IPS DF 4.7 (cell line): ENCODE results near the gene SDCBP2.

Experiments used
- DNase-seq: peaks from one replicate; pipeline ENCODE4 v3.0.0-alpha.2; 2013; ENCODE audit warnings: low spot score; ENCODE audit errors: extremely low read depth

SDCBP2 gene

DNA sequence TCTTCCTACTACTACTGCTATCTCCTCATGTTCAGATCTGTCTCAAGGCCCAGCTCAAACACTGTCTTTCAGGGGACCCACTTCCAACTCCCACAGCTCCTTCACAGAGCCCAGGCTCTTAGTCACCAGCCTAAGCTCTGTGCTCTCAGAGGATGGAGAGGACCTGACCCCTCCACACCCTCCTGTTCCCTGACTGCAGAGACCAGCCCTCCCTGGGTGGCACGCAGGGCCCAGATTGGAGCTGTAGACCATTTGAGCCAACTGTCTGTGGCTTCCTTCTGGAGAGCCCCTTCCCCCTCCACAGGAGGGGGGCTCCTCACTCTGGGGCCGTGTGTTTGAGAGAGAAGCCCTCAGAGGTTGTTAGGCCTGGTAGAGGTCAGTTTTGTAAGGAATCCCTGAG lies 53.0 kb downstream of the SDCBP2 start:
- DNase-seq = no peak

DNA sequence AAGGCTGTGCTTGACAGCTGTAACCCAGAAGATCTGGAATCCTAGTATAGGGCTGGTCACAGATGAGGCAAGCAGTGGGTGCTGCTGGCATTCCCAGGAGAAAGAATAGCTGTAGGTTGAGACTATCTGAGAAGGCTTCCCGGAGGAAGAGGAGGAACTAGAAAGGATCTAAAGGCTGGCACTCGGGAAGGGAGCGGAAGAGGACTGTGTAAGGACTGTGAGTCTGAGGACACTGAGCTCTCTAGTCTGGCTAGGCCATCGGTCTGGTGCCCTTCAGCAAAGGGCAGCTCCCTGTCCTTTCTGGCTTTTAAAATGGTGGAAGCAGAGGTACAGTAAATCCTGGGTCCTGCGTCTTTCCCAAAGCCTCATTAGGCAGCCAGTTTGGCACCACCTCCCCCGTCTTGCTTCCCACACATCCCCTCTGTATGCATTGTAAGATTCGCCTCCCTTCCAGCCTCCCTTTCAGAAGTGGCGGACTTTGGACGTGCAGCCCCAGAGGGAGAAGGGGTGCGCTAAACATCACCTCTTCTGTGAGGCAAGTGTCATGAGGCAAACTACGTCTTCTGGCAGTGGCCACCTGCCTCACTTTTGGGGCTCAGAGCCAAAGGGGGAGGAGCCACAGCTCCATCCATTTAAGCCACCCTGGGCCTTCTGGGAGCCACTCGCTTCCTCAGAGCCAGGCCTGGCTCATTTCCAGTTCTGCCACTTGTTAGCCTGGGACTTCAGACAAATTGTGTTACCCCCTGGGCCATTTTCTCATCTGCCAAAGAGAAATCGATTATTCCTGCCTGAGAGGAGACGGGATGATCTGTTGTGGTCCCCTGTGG lies 54.2 kb downstream of the SDCBP2 start:
- DNase-seq = no peak

DNA sequence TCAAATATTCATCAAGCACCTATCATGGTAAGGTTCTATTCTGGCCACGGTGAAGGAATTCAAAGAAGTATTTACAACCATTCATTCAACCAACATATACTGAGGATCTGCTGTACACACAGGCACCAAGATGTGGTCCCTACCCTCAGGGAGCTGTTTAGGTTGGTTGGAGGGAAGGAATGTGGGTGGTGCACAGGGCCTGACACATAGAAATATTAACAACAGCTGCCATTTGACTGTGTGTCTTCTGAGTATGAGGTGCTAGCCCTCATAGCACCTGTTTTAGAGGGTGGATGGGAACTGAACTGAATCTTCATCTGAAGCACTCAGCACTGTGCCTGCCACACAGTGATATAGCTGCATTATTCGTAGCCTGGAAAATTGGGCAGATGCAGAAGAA lies 55.6 kb downstream of the SDCBP2 start:
- DNase-seq = no peak

DNA sequence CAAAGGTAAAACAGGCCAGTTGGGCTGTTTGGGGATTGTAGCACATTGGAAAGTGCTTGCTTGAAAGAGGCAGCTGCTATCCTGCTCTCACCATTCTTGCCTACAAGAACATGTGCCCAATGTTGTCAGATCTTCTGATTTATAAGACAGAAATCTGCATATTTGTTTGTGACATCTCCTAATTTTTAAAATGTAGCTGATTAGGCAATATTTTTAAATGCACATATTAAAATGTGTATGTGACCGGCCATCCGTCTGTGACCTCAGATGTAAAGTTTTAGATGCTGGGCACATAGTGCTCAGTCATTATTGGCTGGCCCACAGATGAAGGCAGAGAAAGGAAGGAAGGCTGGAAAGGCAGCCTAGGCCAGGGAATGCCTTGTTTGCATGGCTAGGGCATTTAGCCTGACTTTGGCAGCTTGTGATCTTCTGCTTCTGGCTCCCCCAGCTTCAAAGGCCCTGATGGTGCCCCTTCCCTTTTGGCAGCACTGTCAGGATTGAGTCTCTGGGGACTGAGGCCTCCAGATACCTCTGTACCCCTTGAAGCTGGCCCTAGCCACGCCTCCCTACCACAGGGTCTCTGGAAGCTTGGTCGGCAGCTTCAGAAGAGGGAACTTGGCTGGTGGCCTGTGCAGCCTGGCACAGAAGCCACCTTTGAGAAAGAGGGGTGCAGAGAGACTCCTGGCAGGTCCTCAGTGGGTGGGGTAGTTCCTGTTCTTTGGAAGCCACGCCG lies 56.4 kb downstream of the SDCBP2 start:
- DNase-seq = no peak

DNA sequence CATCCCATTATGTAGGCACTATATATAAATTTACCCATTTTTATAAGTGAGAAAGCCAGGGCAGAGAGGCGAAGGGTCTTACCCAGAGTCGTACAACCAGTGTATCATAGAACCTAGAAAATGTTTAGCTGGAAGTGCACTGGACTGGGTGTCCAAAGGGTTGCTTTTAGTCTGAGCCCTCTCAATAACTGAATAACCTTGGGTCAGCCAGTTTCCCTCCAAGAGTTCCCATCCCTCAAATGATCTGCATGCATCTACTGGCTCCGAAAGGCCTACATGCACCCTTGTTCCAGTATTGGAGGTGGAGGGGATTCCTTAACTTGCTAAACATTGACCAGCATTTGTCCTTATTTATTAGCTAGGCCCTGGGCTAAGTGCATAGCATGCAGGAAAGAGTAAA lies 59.1 kb downstream of the SDCBP2 start:
- DNase-seq = no peak

DNA sequence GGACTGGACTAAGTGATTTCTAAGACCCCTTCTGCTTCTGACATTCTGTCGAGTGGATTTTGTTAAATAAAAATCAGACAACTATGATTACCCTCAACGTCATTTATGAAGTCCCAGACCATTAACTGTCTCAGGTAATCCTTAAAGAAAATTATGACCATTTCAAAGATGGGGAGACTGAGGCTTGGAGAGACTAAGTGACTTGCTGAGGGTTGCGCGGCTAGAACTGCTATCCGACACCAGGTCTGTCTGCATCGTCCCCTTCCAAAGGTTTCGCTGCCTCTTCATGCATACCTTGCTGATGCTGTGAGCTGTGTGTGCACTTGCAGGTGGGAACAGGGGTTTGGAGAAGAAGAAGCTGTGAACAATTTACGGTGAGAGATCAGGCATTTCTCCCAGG lies 59.7 kb downstream of the SDCBP2 start:
- DNase-seq = no peak

DNA sequence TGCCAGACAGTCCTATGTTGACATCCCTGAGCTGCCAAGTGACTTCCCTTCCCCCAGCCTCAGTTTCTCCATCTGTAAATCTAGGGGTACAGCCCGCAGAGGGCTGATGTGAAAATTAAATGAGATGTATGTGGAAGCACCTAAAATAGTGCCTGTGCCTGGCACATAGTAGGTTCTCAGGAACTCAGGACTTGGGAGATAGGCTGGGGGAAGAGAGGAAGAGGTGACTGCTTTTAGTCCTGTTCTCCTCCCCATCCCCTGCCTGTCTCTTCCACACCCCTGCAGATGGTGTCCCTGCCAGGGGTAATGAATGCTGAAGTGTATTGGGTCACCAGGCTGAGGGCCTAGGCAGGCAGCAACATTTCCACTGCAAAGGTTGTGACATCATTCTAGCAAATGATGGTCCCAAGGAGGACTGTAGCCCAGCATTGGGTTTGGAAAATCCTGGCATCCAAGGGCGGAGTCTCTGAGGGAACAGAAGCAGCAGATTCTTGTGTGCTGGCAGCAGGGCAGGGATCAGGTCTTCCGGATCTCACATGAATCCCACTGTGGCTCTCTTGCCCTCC lies 61.0 kb downstream of the SDCBP2 start:
- no peak for DNase-seq

DNA sequence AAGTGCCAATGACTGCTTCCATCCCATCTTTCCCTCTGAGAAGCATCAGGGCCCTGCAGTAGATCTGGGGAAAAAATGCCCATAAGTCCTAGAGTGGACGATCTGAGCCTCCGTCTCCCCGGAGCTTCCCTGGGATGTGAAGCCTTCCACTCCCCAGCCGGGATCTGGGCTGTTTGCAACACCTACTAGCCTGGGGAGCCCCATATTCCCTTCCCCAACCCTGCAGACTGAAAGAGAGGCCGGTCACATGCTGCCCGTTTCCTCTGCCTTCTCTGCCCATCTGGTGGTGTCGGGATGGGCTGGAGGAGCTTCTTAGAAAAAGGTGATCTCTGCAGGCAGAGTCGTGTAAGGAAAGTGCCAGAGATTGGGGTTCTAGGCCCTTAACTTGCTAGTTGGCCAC lies 61.8 kb downstream of the SDCBP2 start:
- no peak for DNase-seq

DNA sequence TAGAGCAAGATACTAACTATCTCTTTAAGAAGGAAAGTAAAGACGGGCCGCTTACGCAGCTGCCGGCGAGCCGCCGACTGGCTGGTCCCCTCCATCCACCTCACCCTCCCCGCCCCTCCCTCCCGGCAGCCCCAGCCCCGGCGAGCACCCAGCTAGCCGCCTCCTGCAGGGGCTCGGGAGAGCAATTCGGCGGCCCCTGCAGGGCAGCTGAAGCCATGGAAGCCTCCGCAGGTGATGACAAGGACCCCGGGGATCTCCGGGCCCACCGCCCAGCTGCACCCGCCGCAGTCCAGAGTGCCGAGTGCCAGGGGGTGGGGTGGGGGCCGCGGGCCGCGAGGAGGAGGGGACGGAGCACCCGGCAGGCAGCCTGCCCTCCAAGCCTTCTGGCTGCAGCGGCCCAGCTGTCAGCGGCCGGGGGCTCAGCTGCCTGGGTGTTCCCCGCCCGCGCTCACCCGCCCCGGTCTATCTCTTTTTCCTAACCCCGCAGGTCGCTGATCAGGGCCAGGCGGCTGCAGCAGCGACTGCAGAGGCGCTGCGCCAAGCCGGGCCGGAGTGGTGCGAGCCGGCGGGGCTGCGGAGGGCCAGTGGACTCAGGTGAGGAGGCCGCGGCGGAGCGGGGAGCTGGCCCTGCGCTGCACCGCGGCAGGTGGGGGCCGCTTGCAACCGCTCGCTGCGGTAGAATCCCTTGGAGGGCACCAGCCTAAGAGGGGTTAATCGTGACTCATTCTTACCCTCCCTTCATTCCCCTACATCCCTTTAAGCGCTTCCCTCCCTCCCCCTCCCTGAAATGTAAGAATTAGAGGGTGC lies 62.6 kb downstream of the SDCBP2 start, which contains the start of gene SNPH:
SNPH (plus strand) TSS at position 128 of the 807 bp plus-strand sequence. CDS start 29,946 bp downstream, outside the sequence.
- no peak for DNase-seq

DNA sequence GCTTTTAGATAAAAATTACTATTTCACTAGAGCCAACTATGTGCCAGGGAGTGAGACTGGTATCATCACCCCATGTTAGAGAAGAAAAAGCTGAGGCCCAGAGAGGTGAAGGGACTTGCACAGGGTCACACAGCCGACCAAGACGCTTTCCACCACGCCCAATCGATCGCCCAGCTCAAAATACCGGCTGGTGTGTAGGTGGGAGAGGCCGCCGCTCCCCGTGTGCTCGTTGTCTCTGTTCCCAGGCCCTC lies 63.1 kb downstream of the SDCBP2 start:
- DNase-seq = no peak

DNA sequence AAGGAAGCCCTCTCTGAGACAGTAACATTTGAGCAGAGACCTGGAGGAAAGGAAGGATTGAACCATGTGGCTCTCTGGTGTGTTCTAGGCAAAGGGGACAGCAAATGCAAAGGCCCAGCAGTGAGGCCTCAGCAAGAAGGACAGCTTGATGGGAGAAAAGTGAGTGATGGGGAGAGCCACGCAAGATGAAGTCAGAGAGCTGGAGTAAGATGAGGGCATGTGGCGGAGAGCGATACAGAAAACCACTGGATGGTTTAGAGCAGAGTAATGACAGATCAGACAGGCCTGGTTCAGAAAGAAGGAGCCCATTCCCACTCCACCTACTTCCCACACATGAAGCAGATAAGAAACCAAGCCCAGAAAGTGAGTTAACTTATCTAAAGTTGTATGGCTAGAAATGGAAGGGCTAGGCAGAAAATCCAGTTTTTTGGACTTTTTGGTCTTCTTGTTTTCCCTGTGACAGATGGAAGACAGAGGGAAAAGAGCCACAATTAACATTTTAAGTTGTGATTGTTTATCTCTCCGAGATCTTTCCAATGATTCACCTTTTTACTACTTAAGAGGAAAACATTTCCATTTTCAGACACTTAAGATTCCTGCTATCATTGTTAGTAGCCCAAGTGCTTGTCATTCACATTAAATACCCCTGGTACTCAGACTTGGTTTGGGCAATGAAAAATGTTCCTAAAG lies 63.6 kb downstream of the SDCBP2 start:
- no peak for DNase-seq

DNA sequence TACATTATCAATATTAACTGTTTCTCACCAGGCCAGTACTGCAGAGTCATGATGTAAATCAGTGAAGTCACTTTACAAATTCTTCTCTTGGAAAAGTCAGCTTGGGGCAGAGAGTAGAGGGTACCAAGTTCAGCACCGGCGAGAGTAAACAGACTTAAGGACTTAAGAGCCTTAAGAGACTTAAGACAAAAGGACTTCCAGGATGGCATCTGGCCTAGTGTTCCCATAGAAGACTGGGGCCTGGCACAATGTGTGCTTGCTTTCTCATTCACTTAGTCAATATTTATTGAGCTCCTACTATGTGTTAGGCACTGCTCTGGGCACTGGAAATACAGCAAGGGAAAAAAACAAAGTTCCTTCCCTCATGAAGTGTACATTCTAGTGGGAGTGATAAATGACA lies 64.2 kb downstream of the SDCBP2 start:
- DNase-seq = no peak

DNA sequence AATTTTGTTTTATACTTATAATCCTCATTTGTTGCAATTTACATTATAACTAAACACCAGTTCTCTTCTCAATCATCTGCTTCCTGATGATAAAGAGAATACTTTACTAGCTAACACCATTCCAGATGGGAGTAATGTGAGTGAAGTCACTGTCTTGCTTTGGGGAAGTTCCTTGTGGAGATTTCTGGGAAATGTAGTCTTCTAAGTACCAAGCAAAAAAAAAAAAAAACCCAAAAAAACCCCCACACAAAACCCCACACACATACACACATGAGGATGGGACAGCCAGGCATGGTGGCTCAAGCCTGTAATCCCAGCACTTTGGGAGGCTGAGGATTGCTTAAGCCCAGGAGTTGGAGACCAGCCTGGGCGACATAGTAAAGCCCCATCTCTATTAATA lies 65.1 kb downstream of the SDCBP2 start:
- no peak for DNase-seq
